Hippocampal formation (tissue), 2 donors: ENCODE results near the gene C9orf152.
"Not testable (repeated sequence)": the region's sequence is repeated elsewhere in the genome, so short reads cannot be mapped to it uniquely, and the experiment has no call there.

Source experiments
- DNase-seq, 2 donors: peaks; one replicate each; lab custom pipeline; 2025; lab: John Stamatoyannopoulos, UW

C9orf152 gene

DNA sequence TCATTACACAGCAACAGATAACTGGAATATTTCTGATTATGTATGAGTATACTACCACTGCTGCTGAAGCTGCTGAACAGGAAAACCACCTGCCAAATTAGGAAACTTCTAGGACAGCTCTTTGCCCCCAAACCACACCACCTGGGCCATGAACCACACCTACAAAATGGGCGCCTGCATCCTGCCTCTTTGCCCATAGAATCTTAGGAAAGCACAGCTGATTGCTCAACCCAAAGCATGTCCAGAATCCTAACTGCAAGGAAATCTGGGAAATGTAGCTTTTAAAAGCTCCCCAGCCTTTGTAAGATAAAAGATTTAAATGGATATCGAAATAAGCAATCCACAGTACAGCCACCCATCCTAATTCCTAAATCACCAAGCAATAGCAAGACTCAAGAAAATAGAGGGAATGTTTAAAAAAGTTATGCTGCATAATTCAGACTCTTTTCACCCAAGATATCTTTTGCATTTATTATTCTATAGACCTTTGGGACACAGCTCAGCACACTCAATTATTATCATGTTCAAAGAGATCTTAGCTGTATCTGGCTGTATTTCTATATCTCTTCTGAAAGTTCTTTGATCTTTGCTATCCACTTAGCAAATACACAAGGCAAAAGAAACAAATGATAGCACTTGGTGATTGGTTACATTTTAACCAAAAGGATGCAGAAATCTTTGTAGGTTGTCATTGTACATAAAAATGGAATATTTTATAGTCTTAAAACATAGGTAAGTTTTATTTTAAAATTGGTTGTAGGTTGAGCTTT, 6.8 kb upstream of the C9orf152 start:
- no peak for DNase-seq

DNA sequence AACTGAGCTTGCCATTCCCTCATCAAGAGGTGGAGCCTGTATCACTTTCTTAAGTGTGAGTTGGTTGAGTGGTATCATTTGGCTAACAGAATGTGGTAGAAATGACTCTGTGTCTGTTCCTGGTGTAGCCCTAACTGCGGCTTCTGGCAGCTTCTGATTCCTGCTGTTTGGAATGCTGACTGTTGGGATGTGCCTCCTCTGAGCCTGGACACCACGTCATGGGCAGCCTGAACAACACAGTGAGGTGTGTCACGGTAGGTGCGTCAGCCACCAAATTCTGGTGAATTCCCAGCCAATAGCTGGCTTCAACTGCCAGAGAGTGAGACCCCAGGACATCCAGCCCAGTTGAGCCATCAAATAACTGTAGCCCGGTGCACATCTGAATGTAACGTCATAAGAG, 6.1 kb upstream of the C9orf152 start:
- DNase-seq = no peak

DNA sequence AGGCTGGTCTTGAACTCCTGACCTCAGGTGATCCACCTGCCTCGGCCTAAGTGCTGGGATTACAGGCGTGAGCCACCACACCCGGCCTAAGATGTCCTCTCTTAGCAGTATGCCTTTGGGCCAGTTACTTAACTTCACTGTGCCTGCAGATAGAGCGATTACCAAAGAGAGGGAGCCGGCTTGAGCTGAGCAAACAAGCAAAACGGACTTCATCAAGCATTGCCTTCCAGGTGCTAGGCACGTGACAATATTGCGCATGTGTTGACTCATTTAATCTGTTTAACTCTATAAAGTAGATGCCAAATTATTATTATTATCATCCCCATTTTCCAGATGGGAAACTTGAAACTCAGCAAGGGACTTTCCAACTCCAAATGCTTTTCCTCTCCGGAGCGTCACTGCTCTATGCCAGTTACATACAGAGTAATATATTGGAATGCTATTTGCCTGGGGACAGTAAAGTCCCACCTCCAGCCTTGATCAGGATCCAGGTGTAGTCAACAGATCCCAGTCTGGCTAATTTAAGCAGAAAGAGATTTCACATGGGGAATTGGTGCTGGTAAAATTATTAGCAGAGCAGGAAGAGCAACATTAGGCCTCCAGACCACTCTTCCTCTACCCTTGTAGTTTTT, 5.6 kb upstream of the C9orf152 start:
- DNase-seq = no peak

DNA sequence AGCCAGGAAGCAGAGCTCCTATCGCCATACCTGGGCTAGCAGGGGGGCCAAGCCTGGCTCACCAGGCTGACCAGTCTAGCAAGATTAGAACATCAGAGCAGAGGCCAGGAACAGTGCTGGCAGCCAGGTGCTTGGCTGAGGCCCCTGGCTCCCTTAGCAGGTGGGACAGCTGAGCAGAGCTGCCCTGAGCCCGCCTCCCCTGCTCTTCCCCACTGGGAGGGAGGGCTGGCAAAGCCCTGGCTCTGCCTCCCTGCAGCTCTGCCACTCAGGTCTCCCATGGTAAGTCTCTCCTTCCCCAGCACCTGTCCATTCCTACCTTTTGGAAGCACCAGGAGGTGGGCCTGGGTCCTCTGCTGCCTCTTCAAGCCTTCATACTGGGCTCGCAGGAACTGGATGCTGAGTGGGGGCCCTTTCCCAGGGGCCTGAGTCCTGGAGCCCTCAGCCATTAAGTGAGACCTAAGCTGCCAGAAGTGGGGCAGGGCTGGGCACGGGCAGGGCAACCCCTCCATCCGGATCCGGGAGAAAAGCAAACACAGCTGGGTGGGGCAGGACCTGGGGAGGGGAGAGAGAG, 803 bp downstream of the C9orf152 start:
- DNase-seq = no peak

GRCh38 chr9:110206389-110206788, 1.6 kb downstream of the C9orf152 start:
- DNase-seq = no peak

- DNase-seq = not testable (repeated sequence)
These were observed 2.3 kb downstream of the C9orf152 start for GRCh38 chr9:110205612-110206011.

DNA sequence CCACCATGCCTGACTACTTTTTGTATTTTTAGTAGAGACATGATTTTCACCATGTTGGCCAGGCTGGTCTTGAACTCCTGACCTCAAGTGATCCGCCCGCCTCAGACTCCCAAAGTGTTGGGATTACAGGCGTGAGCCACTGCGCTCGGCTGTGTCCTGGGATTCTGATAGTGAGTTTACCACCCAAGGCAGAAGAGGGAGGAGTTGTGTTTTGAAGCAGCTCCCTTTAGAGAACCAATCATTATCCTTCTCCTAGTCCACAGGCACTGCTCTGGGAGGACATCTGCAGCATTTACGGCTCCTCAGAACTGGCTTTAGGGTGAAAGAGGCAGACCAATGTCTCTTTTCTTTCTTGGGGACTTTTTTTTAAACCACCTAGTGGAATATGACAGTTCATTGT, 5.7 kb downstream of the C9orf152 start:
- DNase-seq = no peak

GRCh38 chr9:110199643-110200042, 8.3 kb downstream of the C9orf152 start:
- no peak for DNase-seq

DNA sequence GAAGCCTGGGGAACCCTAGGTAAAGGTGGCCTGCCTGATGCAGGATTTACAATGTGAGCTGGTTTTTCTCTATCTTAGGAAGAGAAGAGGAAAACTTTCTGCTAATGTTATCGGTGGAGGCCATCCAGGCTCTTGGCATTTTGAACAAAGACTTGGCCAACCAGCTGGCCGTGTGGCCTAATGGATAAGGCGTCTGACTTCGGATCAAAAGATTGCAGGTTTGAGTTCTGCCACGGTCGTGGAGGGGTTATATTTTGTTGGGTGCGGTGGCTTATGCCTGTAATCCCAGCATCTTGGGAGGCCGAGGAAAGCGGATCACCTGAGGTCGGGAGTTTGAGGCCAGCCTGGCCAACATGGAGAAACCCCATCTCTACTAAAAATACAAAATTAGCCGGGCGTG, 9.6 kb downstream of the C9orf152 start:
- no peak for DNase-seq

- DNase-seq = no peak
These were observed 10.4 kb downstream of the C9orf152 start for GRCh38 chr9:110197330-110198187.

DNA sequence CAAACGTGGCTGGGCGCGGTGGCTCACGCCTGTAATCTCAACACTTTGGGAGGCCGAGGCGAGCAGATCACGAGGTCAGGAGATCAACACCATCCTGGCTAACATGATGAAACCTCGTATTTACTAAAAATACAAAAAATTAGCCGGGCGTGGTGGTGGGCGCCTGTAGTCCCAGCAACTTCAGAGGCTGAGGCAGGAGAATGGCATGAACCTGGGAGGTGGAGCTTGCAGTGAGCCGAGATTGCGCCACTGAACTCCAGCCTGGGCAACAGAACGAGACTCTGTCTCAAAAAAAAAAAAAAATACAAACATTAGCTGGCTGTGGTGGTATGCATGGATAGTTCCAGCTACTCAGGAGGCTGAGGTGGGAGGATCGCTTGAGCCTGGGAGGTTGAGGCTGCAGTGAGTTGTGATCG, 11.9 kb downstream of the C9orf152 start:
- not testable (repeated sequence) for DNase-seq

- DNase-seq = no peak
These were observed 15.3 kb downstream of the C9orf152 start for GRCh38 chr9:110192531-110193261.

GRCh38 chr9:110191615-110192014, 16.3 kb downstream of the C9orf152 start:
- DNase-seq = no peak

DNA sequence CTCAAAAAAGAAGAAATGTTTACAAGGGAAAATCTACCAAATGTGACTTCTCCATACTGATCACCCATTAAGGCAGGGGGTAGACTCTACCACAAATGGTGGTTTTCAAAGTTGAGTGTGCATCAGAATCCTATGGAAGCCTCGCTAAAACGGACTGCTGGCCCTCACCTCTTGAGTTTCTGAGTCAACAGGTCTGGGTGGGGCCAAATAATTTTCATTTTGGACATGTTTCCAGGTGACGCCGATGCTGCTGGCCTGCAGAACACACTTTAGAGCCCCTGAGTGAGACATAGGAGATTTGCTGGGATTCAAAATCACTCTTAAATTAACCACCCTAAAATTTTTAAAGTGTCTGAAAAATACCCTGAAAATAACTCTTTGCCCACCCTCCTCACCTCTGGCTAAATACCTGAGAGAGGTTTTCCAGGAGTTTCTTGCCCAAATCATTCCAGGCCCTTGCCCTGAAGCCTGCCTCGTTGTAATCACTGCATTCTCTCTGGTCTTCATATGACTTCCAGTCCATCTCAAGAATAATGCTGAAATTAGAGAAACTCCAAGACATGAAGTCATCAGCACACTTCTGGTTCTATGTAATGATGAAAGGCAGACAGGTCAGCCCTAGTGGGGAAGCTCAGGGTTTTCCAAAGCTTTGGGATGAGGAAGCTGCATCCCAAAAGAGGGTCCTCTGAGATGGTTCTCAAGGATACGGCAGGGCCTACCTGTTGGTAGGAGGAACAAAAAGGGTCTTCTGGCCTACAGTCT, 18.2 kb downstream of the C9orf152 start:
- DNase-seq = no peak

DNA sequence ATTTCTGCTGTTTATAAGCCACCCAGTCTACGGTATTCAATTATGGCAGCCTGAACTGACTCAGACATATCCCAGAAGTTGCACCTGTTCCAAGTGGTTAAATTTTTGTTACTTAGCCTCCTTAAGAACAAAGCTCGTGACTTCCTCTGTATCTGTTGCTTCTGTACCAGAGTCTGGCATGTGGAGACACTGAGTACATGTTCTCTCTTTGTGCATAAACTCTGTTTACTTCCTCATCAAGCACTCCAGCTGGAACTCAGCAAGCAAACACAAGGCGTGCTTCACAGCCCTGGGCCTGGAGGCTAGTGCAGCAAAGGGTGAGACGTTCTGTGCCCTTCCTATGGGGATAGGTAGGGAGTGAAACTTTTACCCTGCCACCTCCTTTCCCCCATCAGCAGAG, 19.0 kb downstream of the C9orf152 start:
- DNase-seq = peak; percentile 8 to 11

GRCh38 chr9:110188101-110188500, 19.9 kb downstream of the C9orf152 start:
- no peak for DNase-seq

- DNase-seq = peak in 1 of 2 donors; percentile 63
These were observed 20.8 kb downstream of the C9orf152 start for GRCh38 chr9:110187126-110187525.

- DNase-seq = no peak
These were observed 21.7 kb downstream of the C9orf152 start for GRCh38 chr9:110186254-110186653.

DNA sequence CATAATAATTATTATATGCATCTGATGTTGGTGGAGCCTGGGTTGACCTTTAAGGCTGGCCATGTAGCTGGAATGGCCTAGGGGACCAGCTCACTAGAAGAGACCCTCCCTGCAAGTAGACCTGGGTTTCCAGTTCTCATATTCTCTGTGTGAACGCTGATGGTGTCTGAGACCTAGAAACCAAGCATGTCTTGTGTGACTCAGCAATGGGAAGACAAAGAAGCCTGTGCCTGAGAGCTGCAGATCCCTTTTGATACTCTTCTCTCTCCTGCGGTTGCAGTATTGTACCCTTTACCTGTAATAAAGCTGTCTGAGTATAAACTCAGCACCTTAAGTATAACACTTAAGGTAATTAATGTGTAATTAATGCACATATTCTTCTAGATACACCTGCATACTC, 22.2 kb downstream of the C9orf152 start:
- no peak for DNase-seq

DNA sequence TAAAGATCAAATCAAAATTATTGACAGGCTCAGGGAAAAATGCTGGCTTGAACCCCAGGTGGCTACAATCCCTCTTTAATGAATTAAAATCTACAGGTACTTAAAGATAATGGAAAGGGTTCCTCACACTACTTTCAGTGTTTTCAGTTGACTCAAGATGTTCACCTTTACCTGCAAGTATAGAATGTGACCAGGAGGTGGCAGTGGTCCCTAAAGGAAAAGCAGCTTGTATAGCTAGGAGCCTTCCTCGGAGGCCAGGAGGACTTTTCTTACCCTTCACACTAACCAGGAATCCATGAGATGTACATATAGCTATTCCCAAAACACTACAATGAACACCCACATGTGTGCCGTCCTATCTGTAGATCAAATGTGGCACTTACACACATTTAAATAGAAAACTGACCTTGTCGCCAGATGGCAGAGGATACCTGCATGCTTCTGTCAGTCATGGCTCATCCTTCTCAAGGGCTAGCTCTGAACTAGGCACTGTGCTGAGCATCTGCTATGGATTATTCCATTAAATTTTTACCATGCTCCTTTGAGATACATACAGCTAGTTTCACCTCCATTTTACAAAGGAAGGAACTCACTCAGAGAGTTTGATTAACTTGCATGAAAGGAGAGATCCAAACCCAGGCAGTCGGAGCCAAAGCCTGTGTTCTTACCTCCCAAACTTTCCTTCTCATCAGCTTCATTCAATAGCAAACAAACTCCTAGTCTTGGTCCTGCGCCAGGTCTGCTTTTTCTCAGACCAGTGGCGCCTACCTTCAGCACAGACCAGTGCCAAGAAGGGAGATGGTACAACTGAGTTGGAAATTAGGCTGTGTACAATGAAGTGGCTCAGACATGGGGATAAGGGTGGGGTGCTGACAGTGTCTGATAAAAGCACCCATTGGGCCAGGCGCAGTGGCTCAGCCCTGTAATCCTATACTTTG, 24.5 kb downstream of the C9orf152 start:
- DNase-seq = peak; percentile 31 to 45
